ENCODE measurements around the gene CLTB. TPM values are rescaled to one million over a fixed set of nuclear protein-coding genes. Genes with fewer than 3 reads are reported as not detected.

Gene CLTB
- total and polyA plus RNA-seq, 2 of the 13 experiments (the other 11 are each of a cell fraction or from before 2014, with no cell fraction given): 23.3 to 33.8 TPM

- TF ChIP-seq, protein P1, sequence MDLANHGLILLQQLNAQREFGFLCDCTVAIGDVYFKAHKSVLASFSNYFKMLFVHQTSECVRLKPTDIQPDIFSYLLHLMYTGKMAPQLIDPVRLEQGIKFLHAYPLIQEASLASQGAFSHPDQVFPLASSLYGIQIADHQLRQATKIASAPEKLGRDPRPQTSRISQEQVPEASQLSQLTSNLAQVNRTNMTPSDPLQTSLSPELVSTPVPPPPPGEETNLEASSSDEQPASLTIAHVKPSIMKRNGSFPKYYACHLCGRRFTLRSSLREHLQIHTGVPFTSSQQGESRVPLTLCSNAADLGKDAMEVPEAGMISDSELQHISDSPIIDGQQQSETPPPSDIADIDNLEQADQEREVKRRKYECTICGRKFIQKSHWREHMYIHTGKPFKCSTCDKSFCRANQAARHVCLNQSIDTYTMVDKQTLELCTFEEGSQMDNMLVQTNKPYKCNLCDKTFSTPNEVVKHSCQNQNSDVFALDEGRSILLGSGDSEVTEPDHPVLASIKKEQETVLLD (CRISPR knock-in tag; IDR thresholded peaks at IDR 0.05; ENCODE audit: low read depth): peak; percentile 83; the same call in 1 of the 2 replicates
- TF ChIP-seq CEBPG (CRISPR knock-in tag; IDR thresholded peaks at IDR 0.05) (0 out of 2 replicates have a peak, but pooled peaks have one; percentile 4), ZZZ3 (CRISPR knock-in tag; IDR thresholded peaks at IDR 0.05; ENCODE audit: borderline replicate concordance) (no peak), ZNF484 (CRISPR knock-in tag; IDR thresholded peaks at IDR 0.05; ENCODE audit: borderline replicate concordance, low read depth) (no peak), ETV6 (CRISPR knock-in tag; conservative IDR thresholded peaks at IDR 0.05) (no peak), IKZF1 (IDR thresholded peaks at IDR 0.05) (no peak), ZNF616 (CRISPR knock-in tag; IDR thresholded peaks at IDR 0.05; ENCODE audit: low read depth) (no peak), SIN3B (IDR thresholded peaks at IDR 0.05; ENCODE audit: low read length) (no peak), ELF3 (CRISPR knock-in tag; IDR thresholded peaks at IDR 0.05) (peak; percentile 75), ZNF598 (CRISPR knock-in tag; IDR thresholded peaks at IDR 0.05; ENCODE audit: borderline replicate concordance) (no peak), TEAD3 (CRISPR knock-in tag; optimal IDR thresholded peaks at IDR 0.05; ENCODE audit: borderline replicate concordance) (peak; percentile 82), MYPOP (CRISPR knock-in tag; IDR thresholded peaks at IDR 0.05) (peak; percentile 84; the same call in 1 of the 2 replicates), ZNF296 (CRISPR knock-in tag; conservative IDR thresholded peaks at IDR 0.05) (no peak), ZNF335 (CRISPR knock-in tag; IDR thresholded peaks at IDR 0.05) (no peak), ZSCAN30 (CRISPR knock-in tag; IDR thresholded peaks at IDR 0.05) (no peak)
- TF ChIP-seq, protein P2, sequence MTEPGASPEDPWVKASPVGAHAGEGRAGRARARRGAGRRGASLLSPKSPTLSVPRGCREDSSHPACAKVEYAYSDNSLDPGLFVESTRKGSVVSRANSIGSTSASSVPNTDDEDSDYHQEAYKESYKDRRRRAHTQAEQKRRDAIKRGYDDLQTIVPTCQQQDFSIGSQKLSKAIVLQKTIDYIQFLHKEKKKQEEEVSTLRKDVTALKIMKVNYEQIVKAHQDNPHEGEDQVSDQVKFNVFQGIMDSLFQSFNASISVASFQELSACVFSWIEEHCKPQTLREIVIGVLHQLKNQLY (CRISPR knock-in tag; IDR thresholded peaks at IDR 0.05): no peak
- TF ChIP-seq, protein P3, sequence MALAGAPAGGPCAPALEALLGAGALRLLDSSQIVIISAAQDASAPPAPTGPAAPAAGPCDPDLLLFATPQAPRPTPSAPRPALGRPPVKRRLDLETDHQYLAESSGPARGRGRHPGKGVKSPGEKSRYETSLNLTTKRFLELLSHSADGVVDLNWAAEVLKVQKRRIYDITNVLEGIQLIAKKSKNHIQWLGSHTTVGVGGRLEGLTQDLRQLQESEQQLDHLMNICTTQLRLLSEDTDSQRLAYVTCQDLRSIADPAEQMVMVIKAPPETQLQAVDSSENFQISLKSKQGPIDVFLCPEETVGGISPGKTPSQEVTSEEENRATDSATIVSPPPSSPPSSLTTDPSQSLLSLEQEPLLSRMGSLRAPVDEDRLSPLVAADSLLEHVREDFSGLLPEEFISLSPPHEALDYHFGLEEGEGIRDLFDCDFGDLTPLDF (CRISPR knock-in tag; IDR thresholded peaks at IDR 0.05): no peak
- TF ChIP-seq, protein P4, sequence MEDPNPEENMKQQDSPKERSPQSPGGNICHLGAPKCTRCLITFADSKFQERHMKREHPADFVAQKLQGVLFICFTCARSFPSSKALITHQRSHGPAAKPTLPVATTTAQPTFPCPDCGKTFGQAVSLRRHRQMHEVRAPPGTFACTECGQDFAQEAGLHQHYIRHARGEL (CRISPR knock-in tag; IDR thresholded peaks at IDR 0.05): no peak
- TF ChIP-seq, protein P5, sequence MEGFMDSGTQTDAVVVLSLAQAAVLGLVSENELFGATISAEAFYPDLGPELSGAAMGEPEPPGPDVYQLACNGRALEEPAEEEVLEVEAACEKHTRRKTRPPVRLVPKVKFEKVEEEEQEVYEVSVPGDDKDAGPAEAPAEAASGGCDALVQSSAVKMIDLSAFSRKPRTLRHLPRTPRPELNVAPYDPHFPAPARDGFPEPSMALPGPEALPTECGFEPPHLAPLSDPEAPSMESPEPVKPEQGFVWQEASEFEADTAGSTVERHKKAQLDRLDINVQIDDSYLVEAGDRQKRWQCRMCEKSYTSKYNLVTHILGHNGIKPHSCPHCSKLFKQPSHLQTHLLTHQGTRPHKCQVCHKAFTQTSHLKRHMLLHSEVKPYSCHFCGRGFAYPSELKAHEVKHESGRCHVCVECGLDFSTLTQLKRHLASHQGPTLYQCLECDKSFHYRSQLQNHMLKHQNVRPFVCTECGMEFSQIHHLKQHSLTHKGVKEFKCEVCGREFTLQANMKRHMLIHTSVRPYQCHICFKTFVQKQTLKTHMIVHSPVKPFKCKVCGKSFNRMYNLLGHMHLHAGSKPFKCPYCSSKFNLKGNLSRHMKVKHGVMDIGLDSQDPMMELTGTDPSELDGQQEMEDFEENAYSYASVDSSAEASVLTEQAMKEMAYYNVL (CRISPR knock-in tag; IDR thresholded peaks at IDR 0.05; ENCODE audit: borderline replicate concordance): 0 out of 2 replicates have a peak, but pooled peaks have one; percentile 40
- TF ChIP-seq, protein P6, sequence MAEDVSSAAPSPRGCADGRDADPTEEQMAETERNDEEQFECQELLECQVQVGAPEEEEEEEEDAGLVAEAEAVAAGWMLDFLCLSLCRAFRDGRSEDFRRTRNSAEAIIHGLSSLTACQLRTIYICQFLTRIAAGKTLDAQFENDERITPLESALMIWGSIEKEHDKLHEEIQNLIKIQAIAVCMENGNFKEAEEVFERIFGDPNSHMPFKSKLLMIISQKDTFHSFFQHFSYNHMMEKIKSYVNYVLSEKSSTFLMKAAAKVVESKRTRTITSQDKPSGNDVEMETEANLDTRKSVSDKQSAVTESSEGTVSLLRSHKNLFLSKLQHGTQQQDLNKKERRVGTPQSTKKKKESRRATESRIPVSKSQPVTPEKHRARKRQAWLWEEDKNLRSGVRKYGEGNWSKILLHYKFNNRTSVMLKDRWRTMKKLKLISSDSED (CRISPR knock-in tag; IDR thresholded peaks at IDR 0.05): no peak
Observed at GRCh38 chr5:176415952-176416924, at the start of gene CLTB (continued).

Data from HepG2 (cell line).